UCSD-AML1 (cell line): ENCODE results near the gene KLF9.

ENCODE experiments used
- DNase-seq: peaks from one replicate; lab custom pipeline; 2025; ENCODE audit not compliant: unreplicated experiment; lab: John Stamatoyannopoulos, UW

The KLF9 gene

GRCh38 chr9:70367305-70367930 is 47.0 kb downstream of the KLF9 start:
- no peak for DNase-seq

DNA sequence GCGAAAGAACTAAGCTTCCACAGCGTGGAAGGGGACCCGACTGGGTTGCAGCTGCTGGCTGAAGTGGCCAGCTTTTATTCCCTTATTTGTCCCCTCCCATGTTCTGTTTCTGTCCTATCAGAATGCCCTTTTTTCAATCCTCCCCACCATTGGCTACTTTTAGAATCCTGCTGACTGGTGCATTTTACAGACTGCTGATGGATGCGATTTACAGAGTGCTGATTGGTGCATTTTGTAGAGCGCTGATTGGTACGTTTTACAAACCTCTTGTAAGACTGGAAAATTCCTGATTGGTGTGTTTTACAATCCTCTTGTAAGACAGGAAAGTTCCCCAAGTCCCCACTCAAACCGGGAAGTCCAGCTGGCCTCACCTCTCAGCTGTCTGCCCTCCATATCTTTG is 50.7 kb downstream of the KLF9 start:
- DNase-seq, result no peak

DNA sequence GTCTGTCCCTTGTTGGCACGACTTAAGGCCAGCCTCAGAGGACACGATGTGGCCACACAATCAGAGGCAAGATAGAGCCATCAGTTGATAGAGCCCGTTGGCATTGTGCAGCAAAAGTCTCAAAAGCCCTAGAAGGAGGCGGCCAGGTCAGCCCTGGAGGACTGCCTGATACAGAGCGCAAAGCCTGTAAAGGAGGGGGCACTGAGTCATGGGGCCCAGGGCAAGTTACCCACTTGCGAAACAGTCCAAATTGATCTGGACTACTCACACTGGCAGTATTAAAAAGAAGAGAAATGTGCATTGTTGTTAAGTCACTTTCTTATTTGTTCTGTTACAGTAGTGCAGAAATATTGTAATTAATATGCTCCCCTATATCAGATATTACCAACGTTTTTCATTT is 51.5 kb downstream of the KLF9 start:
- DNase-seq, result no peak

GRCh38 chr9:70355801-70356200 is 58.7 kb downstream of the KLF9 start:
- DNase-seq, result no peak

- no peak for DNase-seq
Measured at GRCh38 chr9:70352802-70353201, 61.7 kb downstream of the KLF9 start.

- no peak for DNase-seq
Measured at GRCh38 chr9:70352356-70352755, 62.1 kb downstream of the KLF9 start.

GRCh38 chr9:70347046-70347445 is 67.4 kb downstream of the KLF9 start:
- no peak for DNase-seq

DNA sequence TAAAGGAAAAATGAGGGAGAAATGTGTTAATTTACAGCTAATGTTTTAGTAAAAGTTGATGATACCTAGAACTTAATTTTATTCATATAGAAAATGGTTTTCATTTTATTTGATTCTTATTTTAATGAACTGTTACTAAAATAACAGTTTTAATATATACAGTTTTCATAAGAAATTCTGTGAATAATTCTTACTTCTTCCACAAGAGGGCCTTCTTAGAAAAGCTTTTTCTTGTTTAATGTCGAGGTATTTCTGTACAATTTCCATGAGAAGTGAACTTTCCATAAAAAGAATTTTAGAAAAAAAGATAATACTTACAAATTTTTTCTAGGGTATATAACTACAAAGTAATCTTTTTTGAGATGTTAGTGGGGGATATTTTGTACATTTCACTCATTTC is 73.9 kb downstream of the KLF9 start:
- DNase-seq, result no peak
